SK-N-SH treated with all-trans-retinoic acid at 6 μM for 48 hours (cell line): Measurements from ENCODE around the gene DMD.

ENCODE experiments used
- ATAC-seq: fragments of 200-7000 bp; cut with Tn5 transposase; 3 replicates; pipeline ENCODE4 v1.9.1; 2020; ENCODE audit warnings: mild to moderate bottlenecking, moderate library complexity
- ARNTL ChIP-seq: fragments of 450-650 bp; formaldehyde crosslinking; IDR thresholded peaks from 2 replicates; pipeline ENCODE4 v1.5.0; 2020; ENCODE audit warnings: low read depth, mild to moderate bottlenecking, moderate library complexity, borderline replicate concordance
- BACH2 ChIP-seq: fragments of 250-450 bp; sonication (Bioruptor Pico); IDR thresholded peaks from 2 replicates; pipeline ENCODE4 v1.9.0; 2021; ENCODE audit warnings: mild to moderate bottlenecking, borderline replicate concordance
- CREB5 ChIP-seq: fragments of 250-450 bp; sonication (Bioruptor Pico); IDR thresholded peaks from 2 replicates; pipeline ENCODE4 v1.5.1; 2020; ENCODE audit warnings: low read depth, mild to moderate bottlenecking, moderate library complexity
- CSDC2 ChIP-seq: fragments of 250-450 bp; sonication (Bioruptor Pico); IDR thresholded peaks from 2 replicates; pipeline ENCODE4 v1.5.0; 2020; ENCODE audit warnings: mild to moderate bottlenecking, moderate library complexity
- ESRRG ChIP-seq: fragments of 250-450 bp; sonication (Bioruptor Pico); IDR thresholded peaks from 2 replicates; pipeline ENCODE4 v1.6.1; 2021; ENCODE audit warnings: mild to moderate bottlenecking
- GLIS3 ChIP-seq: fragments of 250-450 bp; sonication (Bioruptor Pico); IDR thresholded peaks from 2 replicates; pipeline ENCODE4 v1.5.0; 2020; ENCODE audit warnings: mild to moderate bottlenecking, moderate library complexity
- ISL1 ChIP-seq: fragments of 250-450 bp; sonication (Bioruptor Pico); IDR thresholded peaks from 2 replicates; pipeline ENCODE4 v2.1.2; 2022; ENCODE audit warnings: mild to moderate bottlenecking, moderate library complexity
- PATZ1 ChIP-seq: fragments of 250-450 bp; sonication (Bioruptor Pico); IDR thresholded peaks from 2 replicates; pipeline ENCODE4 v1.8.0; 2020; ENCODE audit warnings: mild to moderate bottlenecking, moderate library complexity, borderline replicate concordance
- PPARA ChIP-seq: fragments of 250-450 bp; sonication (Bioruptor Pico); IDR thresholded peaks from 2 replicates; pipeline ENCODE4 v1.5.0; 2020; ENCODE audit warnings: mild to moderate bottlenecking, borderline replicate concordance
- RARB ChIP-seq: fragments of 250-450 bp; sonication (Bioruptor Pico); IDR thresholded peaks from 2 replicates; pipeline ENCODE4 v1.8.0; 2021; ENCODE audit warnings: mild to moderate bottlenecking, moderate library complexity
- SNAI2 ChIP-seq: fragments of 250-450 bp; sonication (Bioruptor Pico); IDR thresholded peaks from 2 replicates; pipeline ENCODE4 v1.5.0; 2020; ENCODE audit warnings: mild to moderate bottlenecking, moderate library complexity
- TCF4 ChIP-seq: fragments of 250-450 bp; sonication (Bioruptor Pico); IDR thresholded peaks from 2 replicates; pipeline ENCODE4 v1.8.0; 2021; ENCODE audit warnings: mild to moderate bottlenecking, moderate library complexity, borderline replicate concordance
- ZC3H10 ChIP-seq: fragments of 250-450 bp; sonication (Bioruptor Pico); IDR thresholded peaks from 2 replicates; pipeline ENCODE4 v1.5.1; 2021; ENCODE audit warnings: mild to moderate bottlenecking, moderate library complexity
- ZFP3 ChIP-seq: fragments of 250-450 bp; sonication (Bioruptor Pico); IDR thresholded peaks from 2 replicates; pipeline ENCODE4 v1.5.0; 2020; ENCODE audit warnings: mild to moderate bottlenecking, moderate library complexity
- ZFP30 ChIP-seq: fragments of 450-650 bp; formaldehyde crosslinking; IDR thresholded peaks from 2 replicates; pipeline ENCODE4 v1.5.0; 2022; ENCODE audit warnings: mild to moderate bottlenecking, moderate library complexity
- ZNF565 ChIP-seq: fragments of 450-650 bp; formaldehyde crosslinking; conservative IDR thresholded peaks from 2 replicates; pipeline ENCODE4 v1.5.0; 2020; ENCODE audit warnings: low read depth, mild to moderate bottlenecking, moderate library complexity
- ZNF70 ChIP-seq: fragments of 450-650 bp; formaldehyde crosslinking; IDR thresholded peaks from 2 replicates; pipeline ENCODE4 v1.5.0; 2020; ENCODE audit warnings: mild to moderate bottlenecking, moderate library complexity
- TF ChIP-seq, protein P1 (sequence below): fragments of 250-450 bp; sonication (Bioruptor Pico); IDR thresholded peaks from 2 replicates; pipeline ENCODE4 v1.8.0; 2021; ENCODE audit warnings: low read depth, mild to moderate bottlenecking, moderate library complexity, borderline replicate concordance
- TF ChIP-seq, protein P2 (sequence below): fragments of 250-450 bp; sonication (Bioruptor Pico); IDR thresholded peaks from 2 replicates; pipeline ENCODE4 v1.5.0; 2020; ENCODE audit warnings: mild to moderate bottlenecking, moderate library complexity
- TF ChIP-seq, protein P3 (sequence below): fragments of 250-450 bp; sonication (Bioruptor Pico); IDR thresholded peaks from 2 replicates; pipeline ENCODE4 v1.5.1; 2021; ENCODE audit warnings: mild to moderate bottlenecking, moderate library complexity

Gene DMD

DNA sequence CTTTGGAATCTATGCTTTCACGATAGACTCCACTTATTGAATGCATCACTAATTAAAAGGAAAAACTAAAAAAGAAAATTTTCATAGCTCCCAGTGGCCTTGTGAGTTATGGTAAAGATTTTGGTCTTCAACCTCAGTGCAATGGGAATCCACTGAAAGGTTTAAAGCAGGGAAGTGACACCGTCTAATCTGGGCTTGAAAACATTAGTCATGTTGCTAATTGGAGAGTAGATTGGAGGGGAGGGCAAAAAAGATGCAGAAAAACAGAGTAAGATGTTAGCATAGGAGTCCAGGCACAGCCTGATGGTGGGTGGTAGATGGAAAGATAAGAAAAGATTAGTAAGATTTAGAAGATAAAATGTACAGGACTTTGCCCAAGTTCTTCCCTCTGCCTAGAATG lies 1506.4 kb downstream of the DMD start:
- no peak for ATAC-seq
- no peak for TF ChIP-seq ARNTL
- no peak for TF ChIP-seq ZNF565 (CRISPR knock-in tag)
- TF ChIP-seq, protein P1, sequence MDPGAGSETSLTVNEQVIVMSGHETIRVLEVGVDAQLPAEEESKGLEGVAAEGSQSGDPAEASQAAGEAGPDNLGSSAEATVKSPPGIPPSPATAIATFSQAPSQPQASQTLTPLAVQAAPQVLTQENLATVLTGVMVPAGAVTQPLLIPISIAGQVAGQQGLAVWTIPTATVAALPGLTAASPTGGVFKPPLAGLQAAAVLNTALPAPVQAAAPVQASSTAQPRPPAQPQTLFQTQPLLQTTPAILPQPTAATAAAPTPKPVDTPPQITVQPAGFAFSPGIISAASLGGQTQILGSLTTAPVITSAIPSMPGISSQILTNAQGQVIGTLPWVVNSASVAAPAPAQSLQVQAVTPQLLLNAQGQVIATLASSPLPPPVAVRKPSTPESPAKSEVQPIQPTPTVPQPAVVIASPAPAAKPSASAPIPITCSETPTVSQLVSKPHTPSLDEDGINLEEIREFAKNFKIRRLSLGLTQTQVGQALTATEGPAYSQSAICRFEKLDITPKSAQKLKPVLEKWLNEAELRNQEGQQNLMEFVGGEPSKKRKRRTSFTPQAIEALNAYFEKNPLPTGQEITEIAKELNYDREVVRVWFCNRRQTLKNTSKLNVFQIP: no peak
- TF ChIP-seq CSDC2: no peak
- TF ChIP-seq GLIS3: no peak
- no peak for TF ChIP-seq PPARA
- TF ChIP-seq SNAI2: no peak
- TF ChIP-seq ISL1 (CRISPR knock-in tag): no peak
- no peak for TF ChIP-seq ZNF70 (CRISPR knock-in tag)
- TF ChIP-seq ZFP3 (CRISPR knock-in tag): no peak
- TF ChIP-seq ZC3H10 (CRISPR knock-in tag): no peak
- TF ChIP-seq CREB5 (CRISPR knock-in tag): no peak
- TF ChIP-seq RARB (CRISPR knock-in tag): no peak

GRCh38 chrX:31702222-31702621 lies 1509.1 kb downstream of the DMD start:
- TF ChIP-seq CSDC2 (no peak), ZFP3 (CRISPR knock-in tag) (no peak), PATZ1 (CRISPR knock-in tag) (no peak), TCF4 (CRISPR knock-in tag) (no peak)
- TF ChIP-seq, protein P2, sequence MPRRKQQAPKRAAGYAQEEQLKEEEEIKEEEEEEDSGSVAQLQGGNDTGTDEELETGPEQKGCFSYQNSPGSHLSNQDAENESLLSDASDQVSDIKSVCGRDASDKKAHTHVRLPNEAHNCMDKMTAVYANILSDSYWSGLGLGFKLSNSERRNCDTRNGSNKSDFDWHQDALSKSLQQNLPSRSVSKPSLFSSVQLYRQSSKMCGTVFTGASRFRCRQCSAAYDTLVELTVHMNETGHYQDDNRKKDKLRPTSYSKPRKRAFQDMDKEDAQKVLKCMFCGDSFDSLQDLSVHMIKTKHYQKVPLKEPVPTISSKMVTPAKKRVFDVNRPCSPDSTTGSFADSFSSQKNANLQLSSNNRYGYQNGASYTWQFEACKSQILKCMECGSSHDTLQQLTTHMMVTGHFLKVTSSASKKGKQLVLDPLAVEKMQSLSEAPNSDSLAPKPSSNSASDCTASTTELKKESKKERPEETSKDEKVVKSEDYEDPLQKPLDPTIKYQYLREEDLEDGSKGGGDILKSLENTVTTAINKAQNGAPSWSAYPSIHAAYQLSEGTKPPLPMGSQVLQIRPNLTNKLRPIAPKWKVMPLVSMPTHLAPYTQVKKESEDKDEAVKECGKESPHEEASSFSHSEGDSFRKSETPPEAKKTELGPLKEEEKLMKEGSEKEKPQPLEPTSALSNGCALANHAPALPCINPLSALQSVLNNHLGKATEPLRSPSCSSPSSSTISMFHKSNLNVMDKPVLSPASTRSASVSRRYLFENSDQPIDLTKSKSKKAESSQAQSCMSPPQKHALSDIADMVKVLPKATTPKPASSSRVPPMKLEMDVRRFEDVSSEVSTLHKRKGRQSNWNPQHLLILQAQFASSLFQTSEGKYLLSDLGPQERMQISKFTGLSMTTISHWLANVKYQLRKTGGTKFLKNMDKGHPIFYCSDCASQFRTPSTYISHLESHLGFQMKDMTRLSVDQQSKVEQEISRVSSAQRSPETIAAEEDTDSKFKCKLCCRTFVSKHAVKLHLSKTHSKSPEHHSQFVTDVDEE (CRISPR knock-in tag): no peak
- TF ChIP-seq, protein P1: no peak
- ATAC-seq: no peak

GRCh38 chrX:31697294-31697916 lies 1513.9 kb downstream of the DMD start:
- no peak for ATAC-seq
- TF ChIP-seq RARB (CRISPR knock-in tag): no peak
- no peak for TF ChIP-seq ZNF70 (CRISPR knock-in tag)
- no peak for TF ChIP-seq CSDC2
- TF ChIP-seq, protein P1: no peak
- TF ChIP-seq GLIS3: no peak
- no peak for TF ChIP-seq PATZ1 (CRISPR knock-in tag)
- no peak for TF ChIP-seq CREB5 (CRISPR knock-in tag)
- TF ChIP-seq ARNTL: no peak
- TF ChIP-seq ZFP3 (CRISPR knock-in tag): no peak
- no peak for TF ChIP-seq ZC3H10 (CRISPR knock-in tag)
- TF ChIP-seq PPARA: no peak
- no peak for TF ChIP-seq TCF4 (CRISPR knock-in tag)
- TF ChIP-seq ESRRG: no peak
- no peak for TF ChIP-seq BACH2 (CRISPR knock-in tag)
- TF ChIP-seq, protein P3, sequence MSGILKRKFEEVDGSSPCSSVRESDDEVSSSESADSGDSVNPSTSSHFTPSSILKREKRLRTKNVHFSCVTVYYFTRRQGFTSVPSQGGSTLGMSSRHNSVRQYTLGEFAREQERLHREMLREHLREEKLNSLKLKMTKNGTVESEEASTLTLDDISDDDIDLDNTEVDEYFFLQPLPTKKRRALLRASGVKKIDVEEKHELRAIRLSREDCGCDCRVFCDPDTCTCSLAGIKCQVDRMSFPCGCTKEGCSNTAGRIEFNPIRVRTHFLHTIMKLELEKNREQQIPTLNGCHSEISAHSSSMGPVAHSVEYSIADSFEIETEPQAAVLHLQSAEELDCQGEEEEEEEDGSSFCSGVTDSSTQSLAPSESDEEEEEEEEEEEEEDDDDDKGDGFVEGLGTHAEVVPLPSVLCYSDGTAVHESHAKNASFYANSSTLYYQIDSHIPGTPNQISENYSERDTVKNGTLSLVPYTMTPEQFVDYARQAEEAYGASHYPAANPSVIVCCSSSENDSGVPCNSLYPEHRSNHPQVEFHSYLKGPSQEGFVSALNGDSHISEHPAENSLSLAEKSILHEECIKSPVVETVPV (CRISPR knock-in tag): no peak
- no peak for TF ChIP-seq ZFP30 (CRISPR knock-in tag)
- TF ChIP-seq SNAI2: no peak
